Osteoblast (primary cell): Measurements from ENCODE around the gene TSEN15. TPM values are rescaled to one million over a fixed set of nuclear protein-coding genes. Genes with fewer than 3 reads are reported as not detected.

Experiments used
- DNase-seq: peaks from one replicate; pipeline ENCODE4 v3.0.0; 2011; ENCODE audit warnings: low spot score, mixed read lengths; ENCODE audit not compliant: insufficient read length; ENCODE audit errors: missing footprints
- H2AFZ ChIP-seq: 2 replicates; pipeline ENCODE4 v1.6.0; 2011; ENCODE audit warnings: mild to moderate bottlenecking, low read length
- H3K27ac ChIP-seq: 2 replicates; pipeline ENCODE4 v1.5.1; 2011; ENCODE audit warnings: mild to moderate bottlenecking, low read depth, low read length, moderate library complexity
- H3K27me3 ChIP-seq: 2 replicates; pipeline ENCODE4 v1.6.0; 2012; ENCODE audit warnings: mild to moderate bottlenecking, control low read depth, inconsistent platforms, low read length, moderate library complexity; ENCODE audit not compliant: insufficient read depth
- H3K36me3 ChIP-seq: 2 replicates; pipeline ENCODE4 v1.5.1; 2011; ENCODE audit warnings: mild to moderate bottlenecking, low read length, control low read depth, moderate library complexity; ENCODE audit not compliant: insufficient read depth
- H3K4me1 ChIP-seq: 2 replicates; pipeline ENCODE4 v1.5.1; 2011; ENCODE audit warnings: mild to moderate bottlenecking, low read length, control low read depth, moderate library complexity; ENCODE audit not compliant: insufficient read depth
- H3K4me2 ChIP-seq: 2 replicates; pipeline ENCODE4 v1.6.0; 2011; ENCODE audit warnings: mild to moderate bottlenecking, low read length; ENCODE audit not compliant: insufficient read depth
- H3K4me3 ChIP-seq: fragments of 200-600 bp; sonication (generic); 3 replicates; pipeline ENCODE4 v1.5.1; 2012; ENCODE audit warnings: mild to moderate bottlenecking, low read length, inconsistent platforms; ENCODE audit not compliant: insufficient read depth
- H3K79me2 ChIP-seq: 2 replicates; pipeline ENCODE4 v1.6.0; 2012; ENCODE audit warnings: mild to moderate bottlenecking, low read length, control low read depth, inconsistent platforms; ENCODE audit not compliant: insufficient read depth
- H3K9me3 ChIP-seq: 2 replicates; pipeline ENCODE4 v1.5.1; 2011; ENCODE audit warnings: low read depth, low read length, control low read depth
- H4K20me1 ChIP-seq: 2 replicates; pipeline ENCODE4 v1.6.0; 2012; ENCODE audit warnings: mild to moderate bottlenecking, low read length, control low read depth; ENCODE audit not compliant: insufficient read depth
- CTCF ChIP-seq: IDR thresholded peaks from 2 replicates; pipeline ENCODE4 v1.5.1; 2011; ENCODE audit warnings: mild to moderate bottlenecking, low read depth, low read length, moderate library complexity; ENCODE audit errors: extremely low read depth
- total RNA-seq: library from RNA; depleted of rRNA; stranded (reverse); fragments of >200 nt; gene quantifications from 2 replicates; pipeline ENCODE4 v1.2.3, GENCODE V29; 2012

Gene TSEN15
- total RNA-seq, 1 donor: 51.8 TPM

GRCh38 chr1:184010788-184011187 is 40.7 kb upstream of the TSEN15 start:
- DNase-seq: no peak
- no peak overlapping the region for H3K27ac ChIP-seq
- H3K27me3 ChIP-seq: peaks cover 5% of the 10 kb centered on the region
- no peaks in the 10 kb centered on the region for H3K9me3 ChIP-seq
- H3K4me2 ChIP-seq: no peak overlapping the region
- no peaks in the 10 kb centered on the region for H3K4me1 ChIP-seq
- no peaks in the 10 kb centered on the region for H4K20me1 ChIP-seq
- no peak overlapping the region for H3K4me3 ChIP-seq
- H3K79me2 ChIP-seq: no peaks in the 10 kb centered on the region
- no peak for TF ChIP-seq CTCF
- H2AFZ ChIP-seq: no peak overlapping the region
- H3K36me3 ChIP-seq: no peaks in the 10 kb centered on the region

GRCh38 chr1:184012187-184012586 is 39.3 kb upstream of the TSEN15 start:
- no peak overlapping the region for H3K27ac ChIP-seq
- no peak for TF ChIP-seq CTCF
- H2AFZ ChIP-seq: no peak overlapping the region
- no peak overlapping the region for H3K4me2 ChIP-seq
- no peaks in the 10 kb centered on the region for H3K9me3 ChIP-seq
- DNase-seq: no peak
- no peak overlapping the region for H3K4me3 ChIP-seq
- H3K4me1 ChIP-seq: no peaks in the 10 kb centered on the region
- H3K27me3 ChIP-seq: peaks cover 5% of the 10 kb centered on the region
- no peaks in the 10 kb centered on the region for H4K20me1 ChIP-seq
- H3K36me3 ChIP-seq: no peaks in the 10 kb centered on the region
- no peaks in the 10 kb centered on the region for H3K79me2 ChIP-seq

GRCh38 chr1:184014271-184014670 is 37.3 kb upstream of the TSEN15 start:
- Histone ChIP-seq H3K27me3 (peaks cover 5% of the 10 kb centered on the region), H4K20me1 (no peaks in the 10 kb centered on the region), H3K4me2 (no peak overlapping the region), H3K9me3 (no peaks in the 10 kb centered on the region), H3K4me1 (no peaks in the 10 kb centered on the region), H3K27ac (no peak overlapping the region), H3K36me3 (no peaks in the 10 kb centered on the region), H2AFZ (no peak overlapping the region), H3K79me2 (no peaks in the 10 kb centered on the region), H3K4me3 (no peak overlapping the region)
- no peak for TF ChIP-seq CTCF
- no peak for DNase-seq

GRCh38 chr1:184016169-184016568 is 35.4 kb upstream of the TSEN15 start:
- no peaks in the 10 kb centered on the region for H3K4me1 ChIP-seq
- TF ChIP-seq CTCF: no peak
- peaks cover 5% of the 10 kb centered on the region for H3K27me3 ChIP-seq
- no peak for DNase-seq
- no peaks in the 10 kb centered on the region for H3K36me3 ChIP-seq
- no peak overlapping the region for H3K4me2 ChIP-seq
- H4K20me1 ChIP-seq: no peaks in the 10 kb centered on the region
- H2AFZ ChIP-seq: no peak overlapping the region
- H3K4me3 ChIP-seq: no peak overlapping the region
- no peaks in the 10 kb centered on the region for H3K9me3 ChIP-seq
- H3K27ac ChIP-seq: no peak overlapping the region
- no peaks in the 10 kb centered on the region for H3K79me2 ChIP-seq
